Mesendoderm (in vitro differentiated cells): ENCODE measurements around the gene TRIM74. TPM values are rescaled to one million over a fixed set of nuclear protein-coding genes. Genes with fewer than 3 reads are reported as not detected.
"Not testable (repeated sequence)": the region's sequence is repeated elsewhere in the genome, so short reads cannot be mapped to it uniquely, and the experiment has no call there.

Experiments
- DNase-seq: peaks from one replicate; pipeline ENCODE4 v3.0.0; 2013
- H2AK5ac ChIP-seq: 2 replicates; pipeline ENCODE4 v1.6.1; 2013; ENCODE audit warnings: low read length, inconsistent platforms
- H2BK120ac ChIP-seq: 2 replicates; pipeline ENCODE4 v1.6.1; 2013; ENCODE audit warnings: low read depth, mild to moderate bottlenecking, low read length, moderate library complexity, mixed read lengths
- H2BK15ac ChIP-seq: replicated peaks from 2 replicates; pipeline ENCODE4 v1.6.1; 2013; ENCODE audit warnings: low read depth, mild to moderate bottlenecking, moderate library complexity
- H2BK5ac ChIP-seq: 2 replicates; pipeline ENCODE4 v1.6.1; 2013; ENCODE audit warnings: low read length, inconsistent platforms
- H3K18ac ChIP-seq: 2 replicates; pipeline ENCODE4 v1.6.1; 2013; ENCODE audit warnings: mild to moderate bottlenecking, low read length, mixed read lengths
- H3K23ac ChIP-seq: one replicate; pipeline ENCODE4 v1.6.1; 2013; ENCODE audit warnings: low read length
- H3K27ac ChIP-seq: 2 replicates; pipeline ENCODE4 v1.5.1; 2013; ENCODE audit warnings: low read depth, mild to moderate bottlenecking, inconsistent platforms, low read length, moderate library complexity
- H3K27me3 ChIP-seq: 2 replicates; pipeline ENCODE4 v1.6.1; 2013; ENCODE audit warnings: low read length, control low read depth, mild to moderate bottlenecking, inconsistent platforms; ENCODE audit not compliant: insufficient read depth, poor library complexity
- H3K36me3 ChIP-seq: 2 replicates; pipeline ENCODE4 v1.6.1; 2013; ENCODE audit warnings: low read length, inconsistent platforms; ENCODE audit not compliant: control insufficient read depth, insufficient read depth
- H3K4ac ChIP-seq: one replicate; pipeline ENCODE4 v1.6.1; 2013; ENCODE audit warnings: low read depth, mild to moderate bottlenecking, low read length, moderate library complexity
- H3K4me1 ChIP-seq: 2 replicates; pipeline ENCODE4 v1.6.1; 2013; ENCODE audit warnings: low read depth, low read length, inconsistent platforms; ENCODE audit not compliant: control insufficient read depth
- H3K4me2 ChIP-seq: 2 replicates; pipeline ENCODE4 v1.6.1; 2013; ENCODE audit warnings: low read length
- H3K4me3 ChIP-seq: 2 replicates; pipeline ENCODE4 v1.5.1; 2013; ENCODE audit warnings: mild to moderate bottlenecking, low read length
- H3K56ac ChIP-seq: one replicate; pipeline ENCODE4 v1.6.1; 2013; ENCODE audit warnings: low read length
- H3K79me1 ChIP-seq: 2 replicates; pipeline ENCODE4 v1.6.1; 2013; ENCODE audit warnings: low read length, inconsistent platforms
- H3K79me2 ChIP-seq: 2 replicates; pipeline ENCODE4 v1.6.1; 2013; ENCODE audit warnings: mild to moderate bottlenecking, low read length; ENCODE audit not compliant: control insufficient read depth, insufficient read depth
- H3K9ac ChIP-seq: 2 replicates; pipeline ENCODE4 v1.6.1; 2013; ENCODE audit warnings: low read length, inconsistent platforms
- H4K5ac ChIP-seq: one replicate; pipeline ENCODE4 v1.6.1; 2013; ENCODE audit warnings: low read length
- H4K8ac ChIP-seq: one replicate; pipeline ENCODE4 v1.6.1; 2013; ENCODE audit warnings: low read depth, mild to moderate bottlenecking, control low read depth, low read length, moderate library complexity
- WGBS: extraction: QIAGEN DNeasy Blood & Tissue Kit; methylation state at CpG from one replicate; pipeline ENCODE4 v1.1.7; 2013; ENCODE audit warnings: low lambda C conversion rate, missing lambda C conversion rate; ENCODE audit not compliant: insufficient coverage; ENCODE audit errors: extremely low coverage; 5-methylcytosine and 5-hydroxymethylcytosine counted together
- small RNA-seq: library from polyadenylated mRNA; stranded (forward); fragments of <200 nt; extraction: miRNeasy Mini kit (QIAGEN cat#:217004); gene quantifications from one replicate; pipeline ENCODE3, GENCODE V24; 2013; ENCODE audit not compliant: insufficient read depth

The TRIM74 gene

DNA sequence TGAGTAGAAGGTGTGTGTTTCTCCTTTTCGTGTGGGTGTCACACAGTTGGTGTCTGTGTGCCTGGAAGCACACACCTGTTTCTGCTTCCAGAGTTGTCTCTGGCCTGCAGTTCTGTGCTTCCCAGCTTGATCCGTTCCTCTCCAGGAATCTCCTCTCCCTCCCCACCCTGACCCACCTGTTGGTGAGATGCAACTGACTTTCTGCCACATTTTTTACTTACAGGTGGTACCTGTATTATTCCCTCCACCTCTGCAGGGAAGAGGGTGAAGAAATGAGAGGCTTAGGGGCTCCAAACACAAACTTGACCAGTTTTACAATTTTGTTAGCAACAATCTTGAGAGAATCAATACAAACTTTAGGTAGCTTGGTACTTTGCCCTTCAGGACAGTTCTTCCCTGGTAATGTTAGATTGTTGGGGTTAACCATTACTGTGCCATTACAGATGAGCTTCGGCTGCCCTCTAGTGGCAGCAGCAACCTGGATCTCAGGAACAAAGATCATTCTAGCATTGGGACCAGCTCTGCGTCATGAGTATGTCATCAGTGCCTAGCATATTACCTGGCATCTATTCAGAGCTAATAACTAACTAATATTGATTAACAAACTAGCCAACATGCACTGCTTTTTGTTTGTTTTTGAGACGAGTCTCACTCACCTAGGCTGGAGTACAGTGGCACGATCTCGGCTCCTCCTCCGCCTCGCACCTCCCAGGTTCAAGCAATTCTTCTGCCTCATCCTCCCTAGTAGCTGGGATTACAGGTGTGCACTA, 54.3 kb downstream of the TRIM74 start:
- no CpG with 5 or more reads among the region's 9 CpGs for WGBS
- not testable (repeated sequence) for H3K36me3 ChIP-seq, H3K4me3 ChIP-seq, H3K27me3 ChIP-seq, H3K9ac ChIP-seq, H3K4ac ChIP-seq, H3K79me2 ChIP-seq, H3K79me1 ChIP-seq, H3K56ac ChIP-seq, H2AK5ac ChIP-seq, H4K8ac ChIP-seq, H3K27ac ChIP-seq, H3K23ac ChIP-seq, H2BK5ac ChIP-seq, H2BK120ac ChIP-seq, H3K4me1 ChIP-seq, H2BK15ac ChIP-seq, H3K18ac ChIP-seq, H4K5ac ChIP-seq, H3K4me2 ChIP-seq
- DNase-seq, result peak; percentile 36

DNA sequence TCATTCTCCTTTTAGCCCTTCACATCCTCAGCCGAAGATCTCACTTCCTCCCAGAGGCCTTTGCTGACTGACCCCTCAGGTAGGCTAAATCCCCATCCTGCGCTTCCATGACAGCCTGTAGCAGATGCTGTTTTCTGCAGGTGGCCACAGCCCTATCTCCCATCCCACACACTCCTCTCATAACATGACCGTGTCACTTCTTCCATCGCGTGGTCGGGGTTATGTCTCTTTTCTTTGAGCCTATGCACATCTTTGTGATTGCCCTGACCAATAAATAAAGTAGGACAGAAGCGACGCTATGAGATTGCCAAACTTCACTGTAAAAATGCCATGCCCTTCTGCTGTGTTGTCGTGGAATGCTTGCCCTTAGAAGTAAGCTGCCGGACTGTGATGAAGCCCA, 55.5 kb downstream of the TRIM74 start:
- H3K36me3 ChIP-seq, H3K4ac ChIP-seq, H4K8ac ChIP-seq, H3K9ac ChIP-seq, H2BK15ac ChIP-seq, H3K18ac ChIP-seq, H3K23ac ChIP-seq, H3K79me2 ChIP-seq, H3K79me1 ChIP-seq, H4K5ac ChIP-seq, H2AK5ac ChIP-seq, H3K27me3 ChIP-seq, H3K4me3 ChIP-seq, DNase-seq, H2BK5ac ChIP-seq, H3K27ac ChIP-seq, H3K4me2 ChIP-seq, H2BK120ac ChIP-seq, H3K56ac ChIP-seq, H3K4me1 ChIP-seq: not testable (repeated sequence)
- no CpG with 5 or more reads among the region's 10 CpGs for WGBS

DNA sequence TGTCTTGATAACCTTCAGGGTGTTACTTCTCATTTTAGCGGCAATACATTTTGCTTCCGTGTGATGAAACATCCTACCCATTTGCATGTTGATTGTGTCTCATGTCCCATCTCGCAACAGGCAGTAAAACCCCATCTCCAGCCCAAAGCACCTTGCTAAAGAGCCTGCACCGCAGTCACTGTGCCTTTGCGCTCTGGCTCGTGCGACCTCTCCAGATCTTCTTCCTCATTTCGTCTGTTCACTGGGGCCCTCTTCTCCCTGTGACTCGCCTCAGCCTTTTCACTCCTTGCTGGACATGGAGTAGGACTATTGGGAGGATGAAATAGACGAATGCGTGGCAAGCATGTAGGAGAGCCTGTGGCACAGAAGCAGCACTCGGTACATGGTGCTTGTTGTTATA, 57.9 kb downstream of the TRIM74 start:
- H2BK5ac ChIP-seq, H2AK5ac ChIP-seq, H2BK120ac ChIP-seq, DNase-seq, H2BK15ac ChIP-seq, H3K56ac ChIP-seq, H3K9ac ChIP-seq, H3K27ac ChIP-seq, H3K4me2 ChIP-seq, H4K8ac ChIP-seq, H3K4me3 ChIP-seq, H3K23ac ChIP-seq, H3K4ac ChIP-seq, H3K79me1 ChIP-seq, H3K79me2 ChIP-seq, H4K5ac ChIP-seq, H3K36me3 ChIP-seq, H3K27me3 ChIP-seq, H3K18ac ChIP-seq, H3K4me1 ChIP-seq: not testable (repeated sequence)
- WGBS, result no CpG with 5 or more reads among the region's 12 CpGs

Small RNAs within 50 kb of the gene (small RNA-seq; reads per million reads assigned to genes)
- not detected for gene RF00019
